Stimulated activated naive CD8-positive, alpha-beta T cell treated with anti-CD3 and anti-CD28 coated beads, Interleukin-15, Interleukin-2, amounts not matched to agents 100 ng/mL and 50 ng/mL, for 24 hours (primary cell): ENCODE measurements around the gene HSF4.

Experiments used
- H3K27ac Mint-ChIP-seq: one replicate; pipeline ENCODE4 v1.8.0; 2021; ENCODE audit warnings: mild to moderate bottlenecking, mixed read lengths
- H3K27me3 Mint-ChIP-seq: one replicate; pipeline ENCODE4 v1.8.0; 2021; ENCODE audit warnings: mixed read lengths
- H3K36me3 Mint-ChIP-seq: one replicate; pipeline ENCODE4 v1.8.0; 2021; ENCODE audit warnings: low read depth, mixed read lengths
- H3K4me1 Mint-ChIP-seq: one replicate; pipeline ENCODE4 v1.8.0; 2021; ENCODE audit warnings: low read depth, mixed read lengths
- H3K4me3 Mint-ChIP-seq: one replicate; pipeline ENCODE4 v1.8.0; 2021; ENCODE audit warnings: mild to moderate bottlenecking, mixed read lengths
- H3K9me3 Mint-ChIP-seq: one replicate; pipeline ENCODE4 v1.8.0; 2021; ENCODE audit warnings: mixed read lengths

The HSF4 gene

GRCh38 chr16:67157106-67157748 is 7.3 kb upstream of the HSF4 start:
- peaks cover 62% of the 10 kb centered on the region for H3K4me1 Mint-ChIP-seq
- H3K36me3 Mint-ChIP-seq: no peaks in the 10 kb centered on the region
- peaks cover 17% of the 10 kb centered on the region for H3K27me3 Mint-ChIP-seq
- H3K27ac Mint-ChIP-seq: peak overlapping the region; percentile 41
- no peak overlapping the region for H3K4me3 Mint-ChIP-seq
- H3K9me3 Mint-ChIP-seq: no peaks in the 10 kb centered on the region

- peak overlapping the region; percentile 85 for H3K27ac Mint-ChIP-seq
- no peaks in the 10 kb centered on the region for H3K9me3 Mint-ChIP-seq
- peaks cover 18% of the 10 kb centered on the region for H3K27me3 Mint-ChIP-seq
- peaks cover 62% of the 10 kb centered on the region for H3K4me1 Mint-ChIP-seq
- H3K4me3 Mint-ChIP-seq: peak overlapping the region; percentile 90
- H3K36me3 Mint-ChIP-seq: no peaks in the 10 kb centered on the region
Observed at GRCh38 chr16:67157892-67158635, 6.5 kb upstream of the HSF4 start.

GRCh38 chr16:67158637-67159600 is 5.6 kb upstream of the HSF4 start:
- Mint-ChIP-seq H3K27me3 (peaks cover 22% of the 10 kb centered on the region), H3K9me3 (no peaks in the 10 kb centered on the region), H3K4me1 (peaks cover 60% of the 10 kb centered on the region), H3K36me3 (no peaks in the 10 kb centered on the region), H3K27ac (peak overlapping the region; percentile 85), H3K4me3 (peak overlapping the region; percentile 90)

GRCh38 chr16:67161595-67162058 is 2.9 kb upstream of the HSF4 start:
- Mint-ChIP-seq H3K9me3 (no peaks in the 10 kb centered on the region), H3K27ac (no peak overlapping the region), H3K4me3 (no peak overlapping the region), H3K36me3 (no peaks in the 10 kb centered on the region), H3K27me3 (peaks cover 36% of the 10 kb centered on the region), H3K4me1 (peaks cover 64% of the 10 kb centered on the region)

- H3K9me3 Mint-ChIP-seq: no peaks in the 10 kb centered on the region
- H3K27ac Mint-ChIP-seq: no peak overlapping the region
- peaks cover 56% of the 10 kb centered on the region for H3K4me1 Mint-ChIP-seq
- H3K4me3 Mint-ChIP-seq: peak overlapping the region; percentile 13
- peaks cover 43% of the 10 kb centered on the region for H3K27me3 Mint-ChIP-seq
- no peaks in the 10 kb centered on the region for H3K36me3 Mint-ChIP-seq
Observed at GRCh38 chr16:67162506-67163163, 1.9 kb upstream of the HSF4 start.

GRCh38 chr16:67163164-67163998 is 1.2 kb upstream of the HSF4 start:
- Mint-ChIP-seq H3K27me3 (peaks cover 50% of the 10 kb centered on the region), H3K27ac (no peak overlapping the region), H3K4me1 (peaks cover 49% of the 10 kb centered on the region), H3K9me3 (no peaks in the 10 kb centered on the region), H3K36me3 (no peaks in the 10 kb centered on the region), H3K4me3 (peak overlapping the region; percentile 10)

- H3K4me1 Mint-ChIP-seq: peaks cover 42% of the 10 kb centered on the region
- no peaks in the 10 kb centered on the region for H3K9me3 Mint-ChIP-seq
- H3K4me3 Mint-ChIP-seq: peak overlapping the region; percentile 10
- H3K27me3 Mint-ChIP-seq: peaks cover 57% of the 10 kb centered on the region
- no peak overlapping the region for H3K27ac Mint-ChIP-seq
- H3K36me3 Mint-ChIP-seq: no peaks in the 10 kb centered on the region
Observed at GRCh38 chr16:67163999-67164558, 466 bp upstream of the HSF4 start.

- H3K27ac Mint-ChIP-seq: no peak overlapping the region
- no peak overlapping the region for H3K4me3 Mint-ChIP-seq
- H3K9me3 Mint-ChIP-seq: no peaks in the 10 kb centered on the region
- peaks cover 43% of the 10 kb centered on the region for H3K4me1 Mint-ChIP-seq
- H3K27me3 Mint-ChIP-seq: peaks cover 67% of the 10 kb centered on the region
- H3K36me3 Mint-ChIP-seq: no peaks in the 10 kb centered on the region
Observed at GRCh38 chr16:67165121-67166078, 855 bp downstream of the HSF4 start.

GRCh38 chr16:67166110-67166547 is 1.6 kb downstream of the HSF4 start:
- no peaks in the 10 kb centered on the region for H3K9me3 Mint-ChIP-seq
- no peak overlapping the region for H3K27ac Mint-ChIP-seq
- no peak overlapping the region for H3K4me3 Mint-ChIP-seq
- H3K4me1 Mint-ChIP-seq: peaks cover 41% of the 10 kb centered on the region
- no peaks in the 10 kb centered on the region for H3K36me3 Mint-ChIP-seq
- peaks cover 68% of the 10 kb centered on the region for H3K27me3 Mint-ChIP-seq

- H3K27ac Mint-ChIP-seq: no peak overlapping the region
- H3K4me1 Mint-ChIP-seq: peaks cover 39% of the 10 kb centered on the region
- H3K9me3 Mint-ChIP-seq: no peaks in the 10 kb centered on the region
- peaks cover 70% of the 10 kb centered on the region for H3K27me3 Mint-ChIP-seq
- H3K4me3 Mint-ChIP-seq: no peak overlapping the region
- no peaks in the 10 kb centered on the region for H3K36me3 Mint-ChIP-seq
Observed at GRCh38 chr16:67166598-67167168, 2.1 kb downstream of the HSF4 start.

GRCh38 chr16:67167588-67167987 is 3.0 kb downstream of the HSF4 start:
- no peak overlapping the region for H3K27ac Mint-ChIP-seq
- H3K4me1 Mint-ChIP-seq: peaks cover 30% of the 10 kb centered on the region
- peaks cover 70% of the 10 kb centered on the region for H3K27me3 Mint-ChIP-seq
- no peaks in the 10 kb centered on the region for H3K9me3 Mint-ChIP-seq
- H3K36me3 Mint-ChIP-seq: no peaks in the 10 kb centered on the region
- H3K4me3 Mint-ChIP-seq: no peak overlapping the region

- peaks cover 35% of the 10 kb centered on the region for H3K4me1 Mint-ChIP-seq
- H3K27ac Mint-ChIP-seq: no peak overlapping the region
- H3K36me3 Mint-ChIP-seq: no peaks in the 10 kb centered on the region
- peaks cover 77% of the 10 kb centered on the region for H3K27me3 Mint-ChIP-seq
- H3K4me3 Mint-ChIP-seq: no peak overlapping the region
- no peaks in the 10 kb centered on the region for H3K9me3 Mint-ChIP-seq
Observed at GRCh38 chr16:67169011-67169451, 4.5 kb downstream of the HSF4 start.
